ENCODE data around the gene CUX1.

CUX1 gene

DNA sequence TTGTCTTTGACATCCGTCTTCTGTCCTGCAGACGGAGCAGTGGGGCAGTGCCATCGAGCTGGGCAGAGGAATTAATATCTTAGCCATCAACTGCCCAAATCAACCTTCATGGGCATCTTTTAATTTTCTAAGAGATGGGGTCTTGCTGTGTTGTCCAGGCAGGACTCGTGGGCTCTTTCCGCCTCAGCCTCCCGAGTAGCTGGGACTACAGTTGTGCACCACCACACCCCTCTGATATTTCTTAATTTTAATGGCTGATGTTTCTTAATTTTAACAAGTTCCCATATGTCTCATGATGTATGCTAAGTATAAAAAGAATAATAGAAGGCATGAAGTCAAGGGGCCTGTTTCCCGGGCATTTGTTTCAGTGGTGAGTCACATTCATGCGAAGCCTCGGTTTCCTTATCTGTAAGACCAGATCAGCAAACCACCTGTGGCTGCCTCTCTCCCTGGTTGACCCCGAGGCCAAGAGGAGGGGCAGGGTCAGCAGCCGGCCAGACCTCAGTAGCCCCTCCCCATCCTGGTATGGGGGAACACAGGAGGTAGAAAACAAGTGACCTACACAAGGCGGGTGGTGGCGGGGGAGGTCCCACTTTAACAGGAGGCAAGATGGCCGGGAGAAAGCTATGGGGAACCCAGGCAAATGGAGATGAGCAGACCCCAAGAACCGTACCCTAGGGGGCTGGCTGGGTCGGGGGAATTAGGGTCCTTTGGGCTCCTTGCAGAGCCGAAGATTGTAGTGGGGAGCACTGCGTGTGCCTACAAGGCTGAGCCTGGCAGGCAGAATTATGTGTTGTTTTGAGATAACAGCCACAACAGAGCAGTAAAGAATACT is 85.5 kb downstream of the CUX1 start:
- peaks cover 48% of the 10 kb centered on the region for H3K4me1 ChIP-seq (ENCODE audit: control insufficient read depth, low read length)
- TF ChIP-seq CTCF (IDR thresholded peaks at IDR 0.05; ENCODE audit: low read depth, low read length, poor library complexity, severe bottlenecking), result no peak
- no peak for TF ChIP-seq EZH2phosphoT487 (IDR thresholded peaks at IDR 0.05; ENCODE audit: borderline replicate concordance, low read length)
- H3K9me2 ChIP-seq (replicated peaks; ENCODE audit: control insufficient read depth, low read length), result no peaks in the 10 kb centered on the region
- H3K27me3 ChIP-seq (ENCODE audit: control insufficient read depth, low read length), result no peaks in the 10 kb centered on the region
- H3K4me3 ChIP-seq (ENCODE audit: low read length), result no peak overlapping the region
- no peaks in the 10 kb centered on the region for H3K9me3 ChIP-seq (ENCODE audit: control insufficient read depth, insufficient read depth, low read length)
- H3F3A ChIP-seq (ENCODE audit: control insufficient read depth, insufficient read depth), result no peaks in the 10 kb centered on the region
- peaks cover 100% of the 10 kb centered on the region for H3K79me2 ChIP-seq (ENCODE audit: control insufficient read depth, low read length)
- H3K36me3 ChIP-seq (ENCODE audit: control insufficient read depth, low read length), result peaks cover 41% of the 10 kb centered on the region
- no peak overlapping the region for H3K27ac ChIP-seq (ENCODE audit: low read depth, low read length)
- H3K4me2 ChIP-seq (ENCODE audit: low read length), result no peak overlapping the region; the same call in 1 of the 2 replicates
- H4K20me1 ChIP-seq (ENCODE audit: control insufficient read depth, insufficient read depth, low read depth, low read length), result peaks cover 54% of the 10 kb centered on the region

DNA sequence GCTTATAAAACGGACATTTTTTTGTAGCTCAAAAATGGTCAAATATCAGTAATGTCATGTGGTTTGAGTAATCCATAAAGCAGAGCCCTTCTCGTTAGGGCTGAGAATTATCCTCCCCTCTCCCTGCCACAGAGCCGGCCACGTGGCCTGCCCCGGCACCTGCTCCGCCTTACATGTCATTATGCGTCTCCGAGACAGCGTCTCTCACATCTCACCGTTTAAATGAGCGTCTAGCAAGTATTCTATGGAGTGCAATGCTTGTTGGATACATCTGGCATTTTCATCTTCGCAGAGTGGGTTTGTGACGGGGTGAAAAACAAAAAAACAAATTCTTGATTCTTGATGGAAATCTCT is 86.1 kb downstream of the CUX1 start:
- Histone ChIP-seq H3K4me2 (ENCODE audit: low read length) (no peak overlapping the region), H3K4me1 (ENCODE audit: control insufficient read depth, low read length) (peaks cover 48% of the 10 kb centered on the region), H3K9me2 (replicated peaks; ENCODE audit: control insufficient read depth, low read length) (no peaks in the 10 kb centered on the region), H4K20me1 (ENCODE audit: control insufficient read depth, insufficient read depth, low read depth, low read length) (peaks cover 56% of the 10 kb centered on the region), H3F3A (ENCODE audit: control insufficient read depth, insufficient read depth) (no peaks in the 10 kb centered on the region), H3K27ac (ENCODE audit: low read depth, low read length) (no peak overlapping the region), H3K36me3 (ENCODE audit: control insufficient read depth, low read length) (peaks cover 37% of the 10 kb centered on the region), H3K9me3 (ENCODE audit: control insufficient read depth, insufficient read depth, low read length) (no peaks in the 10 kb centered on the region), H3K79me2 (ENCODE audit: control insufficient read depth, low read length) (peaks cover 100% of the 10 kb centered on the region), H3K4me3 (ENCODE audit: low read length) (no peak overlapping the region), H3K27me3 (ENCODE audit: control insufficient read depth, low read length) (no peaks in the 10 kb centered on the region)
- no peak for TF ChIP-seq EZH2phosphoT487 (IDR thresholded peaks at IDR 0.05; ENCODE audit: borderline replicate concordance, low read length)
- no peak for TF ChIP-seq CTCF (IDR thresholded peaks at IDR 0.05; ENCODE audit: low read depth, low read length, poor library complexity, severe bottlenecking)

DNA sequence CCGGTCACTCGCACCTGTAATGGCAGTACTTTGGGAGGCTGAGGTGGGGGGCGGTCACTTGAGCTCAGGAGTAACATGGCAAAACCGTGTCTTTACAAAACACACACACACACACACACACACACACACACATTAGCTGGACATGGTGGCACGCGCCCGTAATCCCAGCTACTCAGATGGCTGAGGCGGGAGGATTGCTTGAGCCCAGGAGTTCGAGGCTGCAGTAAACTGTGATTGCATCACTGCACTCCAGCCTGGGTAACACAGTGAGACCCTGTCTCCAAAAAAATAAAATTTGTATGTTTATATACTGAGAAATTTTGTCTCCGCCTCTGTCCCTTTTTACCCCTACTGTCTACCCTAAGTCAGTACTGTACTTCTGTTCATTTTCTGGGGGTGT is 86.6 kb downstream of the CUX1 start:
- peaks cover 37% of the 10 kb centered on the region for H3K36me3 ChIP-seq (ENCODE audit: control insufficient read depth, low read length)
- H3K27ac ChIP-seq (ENCODE audit: low read depth, low read length), result no peak overlapping the region
- no peaks in the 10 kb centered on the region for H3K9me2 ChIP-seq (replicated peaks; ENCODE audit: control insufficient read depth, low read length)
- H3K79me2 ChIP-seq (ENCODE audit: control insufficient read depth, low read length), result peaks cover 100% of the 10 kb centered on the region
- no peaks in the 10 kb centered on the region for H3K27me3 ChIP-seq (ENCODE audit: control insufficient read depth, low read length)
- no peak overlapping the region for H3K4me3 ChIP-seq (ENCODE audit: low read length)
- no peaks in the 10 kb centered on the region for H3F3A ChIP-seq (ENCODE audit: control insufficient read depth, insufficient read depth)
- no peak overlapping the region for H3K4me2 ChIP-seq (ENCODE audit: low read length)
- TF ChIP-seq EZH2phosphoT487 (IDR thresholded peaks at IDR 0.05; ENCODE audit: borderline replicate concordance, low read length) (no peak), CTCF (IDR thresholded peaks at IDR 0.05; ENCODE audit: low read depth, low read length, poor library complexity, severe bottlenecking) (no peak)
- H4K20me1 ChIP-seq (ENCODE audit: control insufficient read depth, insufficient read depth, low read depth, low read length), result peaks cover 58% of the 10 kb centered on the region
- no peaks in the 10 kb centered on the region for H3K9me3 ChIP-seq (ENCODE audit: control insufficient read depth, insufficient read depth, low read length)
- peaks cover 51% of the 10 kb centered on the region for H3K4me1 ChIP-seq (ENCODE audit: control insufficient read depth, low read length)
